Measurements from ENCODE around the gene HYOU1.

DNA sequence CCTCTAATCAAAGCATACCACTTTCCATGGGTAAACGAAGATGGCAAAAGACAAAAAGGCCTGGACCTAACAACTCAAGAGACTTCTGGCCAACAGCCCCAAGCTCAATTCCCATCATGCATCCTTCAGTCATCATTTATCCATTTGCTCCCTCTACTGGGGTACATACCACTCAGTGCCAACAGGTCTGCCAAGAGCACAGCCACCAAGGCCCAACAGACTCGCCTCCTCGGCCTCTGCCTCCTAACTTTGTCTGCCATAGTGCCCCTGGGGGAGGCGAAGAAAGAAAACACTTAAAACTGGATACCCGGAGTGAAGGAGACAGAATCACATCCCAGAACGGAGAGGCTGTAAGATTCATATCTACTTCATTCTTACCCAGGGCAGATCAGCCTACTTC is 1.1 kb downstream of the HYOU1 start:
- TF ChIP-seq, protein P1, sequence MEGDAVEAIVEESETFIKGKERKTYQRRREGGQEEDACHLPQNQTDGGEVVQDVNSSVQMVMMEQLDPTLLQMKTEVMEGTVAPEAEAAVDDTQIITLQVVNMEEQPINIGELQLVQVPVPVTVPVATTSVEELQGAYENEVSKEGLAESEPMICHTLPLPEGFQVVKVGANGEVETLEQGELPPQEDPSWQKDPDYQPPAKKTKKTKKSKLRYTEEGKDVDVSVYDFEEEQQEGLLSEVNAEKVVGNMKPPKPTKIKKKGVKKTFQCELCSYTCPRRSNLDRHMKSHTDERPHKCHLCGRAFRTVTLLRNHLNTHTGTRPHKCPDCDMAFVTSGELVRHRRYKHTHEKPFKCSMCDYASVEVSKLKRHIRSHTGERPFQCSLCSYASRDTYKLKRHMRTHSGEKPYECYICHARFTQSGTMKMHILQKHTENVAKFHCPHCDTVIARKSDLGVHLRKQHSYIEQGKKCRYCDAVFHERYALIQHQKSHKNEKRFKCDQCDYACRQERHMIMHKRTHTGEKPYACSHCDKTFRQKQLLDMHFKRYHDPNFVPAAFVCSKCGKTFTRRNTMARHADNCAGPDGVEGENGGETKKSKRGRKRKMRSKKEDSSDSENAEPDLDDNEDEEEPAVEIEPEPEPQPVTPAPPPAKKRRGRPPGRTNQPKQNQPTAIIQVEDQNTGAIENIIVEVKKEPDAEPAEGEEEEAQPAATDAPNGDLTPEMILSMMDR (IDR thresholded peaks at IDR 0.05; ENCODE audit: low read length) = peak; percentile 18; the same call in 1 of the 2 replicates
- TF ChIP-seq EZH2 (IDR thresholded peaks at IDR 0.05; ENCODE audit: borderline replicate concordance, low read length) = no peak

Data from OCI-LY1 (cell line).